Activated T-cell treated with anti-CD3 and anti-CD28 coated beads for 1 hour (primary cell): ENCODE data around the gene RHOJ.
"Not testable (repeated sequence)": the region's sequence is repeated elsewhere in the genome, so short reads cannot be mapped to it uniquely, and the experiment has no call there.

Experiments used
- DNase-seq: peaks from one replicate; pipeline ENCODE4 v3.0.0-alpha.2; 2020; ENCODE audit warnings: low read depth

Gene RHOJ

GRCh38 chr14:63204407-63205043 is at the start of gene RHOJ:
TSS of gene RHOJ (plus strand) at chr14:63204443. CDS start at chr14:63204870, 427 bp downstream.
- no peak for DNase-seq

DNA sequence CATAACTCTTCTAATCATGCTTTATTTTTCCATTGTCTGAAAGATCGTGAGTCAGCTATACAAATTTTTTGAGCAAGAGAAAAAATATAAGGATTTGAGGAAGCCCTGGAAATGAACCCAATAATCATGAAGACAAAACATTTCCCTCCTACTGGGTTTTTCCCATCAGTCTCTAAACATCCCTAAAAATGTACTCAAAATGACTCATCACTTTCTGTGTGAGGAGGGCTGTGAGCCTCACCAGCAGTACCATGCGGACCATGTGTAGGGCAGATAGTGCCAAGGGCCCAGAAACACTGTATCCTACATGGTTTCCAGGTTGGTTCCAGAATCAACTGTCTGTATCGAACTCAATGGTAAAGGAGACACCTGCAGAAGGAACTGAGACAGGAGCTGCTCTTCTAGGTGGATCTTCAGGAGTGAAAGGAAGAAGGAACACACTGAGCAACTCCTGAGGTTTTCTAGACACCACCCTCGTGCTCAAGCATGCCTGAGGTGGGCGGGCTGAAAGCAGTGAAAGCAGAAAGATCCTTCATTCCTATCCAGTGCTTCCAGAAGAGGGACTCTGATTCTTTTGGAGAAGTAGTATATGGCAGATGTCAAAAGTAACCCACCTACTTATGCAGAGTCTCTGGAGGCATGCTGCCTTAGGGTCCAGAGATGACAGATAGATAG is 48.6 kb upstream of the RHOJ start:
- DNase-seq, result no peak

- DNase-seq, result no peak
Measured at GRCh38 chr14:63157195-63157594, 47.0 kb upstream of the RHOJ start.

DNA sequence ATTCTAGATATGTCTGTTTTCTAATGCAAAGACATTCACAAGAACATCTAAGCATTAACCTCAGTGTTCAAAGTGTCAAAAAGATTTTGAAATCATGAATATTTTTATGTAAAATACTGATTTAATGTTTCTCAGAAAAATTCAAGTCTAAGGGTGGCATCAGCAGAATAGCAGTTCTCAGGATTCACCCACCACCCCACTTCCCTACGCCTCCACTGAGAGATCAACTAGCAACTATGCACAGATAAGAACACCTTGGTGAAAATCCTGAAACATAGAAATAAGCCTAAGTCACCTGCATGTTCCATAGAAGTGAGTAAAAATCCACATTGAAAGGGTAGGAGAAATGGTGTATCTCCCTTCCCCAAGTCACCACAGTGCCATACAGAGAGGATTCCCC is 40.9 kb upstream of the RHOJ start:
- DNase-seq, result no peak

DNA sequence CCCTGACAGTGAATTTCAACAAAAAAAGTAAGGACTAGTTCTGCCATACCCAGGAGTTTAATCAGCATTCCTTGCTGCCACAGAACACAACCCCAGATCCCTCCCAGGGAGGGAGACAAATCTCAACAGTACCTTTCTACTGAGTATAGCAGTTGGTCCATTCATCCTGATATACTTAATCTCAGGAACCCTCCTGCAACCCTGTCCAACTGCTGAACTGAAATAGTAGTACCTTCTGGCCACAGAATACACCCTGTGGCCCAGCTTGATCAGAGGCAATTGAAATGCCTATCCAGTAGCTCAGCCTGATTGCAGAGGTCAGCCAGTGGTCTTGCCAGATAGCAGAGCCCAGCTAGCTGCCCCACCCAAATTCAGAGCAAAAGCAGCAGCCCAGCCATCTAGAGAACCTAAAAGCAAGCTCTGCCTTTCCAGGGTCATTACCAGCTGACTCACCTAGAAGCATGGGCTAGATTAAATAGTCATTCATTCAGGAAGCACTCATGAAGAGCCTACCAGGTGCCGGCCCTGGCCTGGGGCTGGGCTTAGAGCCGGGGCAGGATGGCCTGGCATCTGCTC is 40.0 kb upstream of the RHOJ start:
- DNase-seq, result no peak

DNA sequence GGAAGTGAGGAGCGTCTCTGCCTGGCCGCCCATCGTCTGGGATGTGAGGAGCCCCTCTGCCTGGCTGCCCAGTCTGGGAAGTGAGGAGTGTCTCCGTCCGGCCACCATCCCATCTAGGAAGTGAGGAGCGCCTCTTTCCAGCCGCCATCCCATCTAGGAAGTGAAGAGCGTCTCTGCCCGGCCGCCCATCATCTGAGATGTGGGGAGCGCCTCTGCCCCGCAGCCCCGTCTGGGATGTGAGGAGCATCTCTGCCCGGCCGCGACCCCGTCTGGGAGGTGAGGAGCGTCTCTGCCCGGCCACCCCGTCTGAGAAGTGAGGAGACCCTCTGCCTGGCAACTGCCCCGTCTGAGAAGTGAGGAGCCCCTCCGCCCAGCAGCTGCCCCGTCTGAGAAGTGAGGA is 39.0 kb upstream of the RHOJ start:
- DNase-seq, result not testable (repeated sequence)

GRCh38 chr14:63167044-63167443 is 37.2 kb upstream of the RHOJ start:
- no peak for DNase-seq

GRCh38 chr14:63174760-63175191 is 29.5 kb upstream of the RHOJ start:
- no peak for DNase-seq

GRCh38 chr14:63175531-63175930 is 28.7 kb upstream of the RHOJ start:
- DNase-seq, result no peak

DNA sequence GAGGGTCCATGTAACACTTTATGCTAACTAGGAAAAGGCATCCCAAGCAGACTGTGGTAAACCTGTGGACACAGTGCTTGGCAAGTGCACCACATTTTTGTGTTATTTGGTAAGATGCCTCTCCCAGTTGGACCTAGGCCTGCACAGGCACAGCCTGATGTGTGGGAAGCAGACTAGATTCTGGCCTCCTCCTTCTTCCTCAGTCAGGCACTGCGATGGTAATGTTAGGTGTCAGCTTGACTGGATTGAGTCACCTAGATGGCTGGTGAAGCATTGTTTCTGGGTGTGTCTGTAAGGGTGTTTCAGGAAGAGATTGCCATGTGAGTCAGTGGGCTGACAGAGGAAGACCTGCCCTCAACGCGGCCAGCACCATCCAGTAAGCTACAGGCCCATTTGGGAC is 25.3 kb upstream of the RHOJ start:
- no peak for DNase-seq

DNA sequence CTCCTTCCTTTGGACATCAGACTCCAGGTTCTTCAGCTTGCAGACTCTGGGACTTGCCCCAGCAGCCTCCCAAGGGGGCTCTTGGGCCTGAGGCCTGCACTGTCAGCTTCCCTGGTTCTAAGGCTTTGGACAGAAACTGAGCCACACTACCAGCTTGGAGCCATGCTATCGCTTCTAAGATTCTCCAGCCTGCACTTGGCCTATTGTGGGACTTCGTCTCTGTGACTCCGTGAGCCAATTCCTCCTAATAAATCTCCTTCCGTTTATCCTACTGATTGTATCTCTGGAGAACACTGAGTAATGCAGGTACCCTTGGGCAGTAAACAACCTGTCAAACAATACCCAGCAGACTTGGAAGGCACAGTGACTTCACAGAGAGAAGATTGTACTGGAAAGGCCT is 24.9 kb upstream of the RHOJ start:
- DNase-seq, result no peak

DNA sequence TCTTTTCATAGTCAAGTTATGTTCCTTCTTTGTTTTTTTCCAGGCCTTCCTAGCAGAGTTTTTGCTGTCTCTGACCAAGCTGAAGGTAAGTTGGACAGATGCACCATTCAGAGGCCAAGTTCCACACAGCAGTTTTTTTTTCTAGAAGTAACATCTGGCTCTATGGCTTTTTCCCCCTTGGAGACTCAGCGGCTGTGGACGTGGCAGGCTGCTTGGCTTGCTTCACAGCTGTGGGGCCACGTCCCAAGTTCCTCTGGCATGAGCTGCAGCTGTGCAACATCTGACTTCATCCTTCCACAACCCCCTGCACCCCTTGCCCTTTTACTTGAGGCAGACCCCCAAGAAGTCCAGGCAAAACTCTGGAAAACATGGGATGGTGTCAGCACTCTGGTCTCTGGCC is 24.2 kb upstream of the RHOJ start:
- no peak for DNase-seq

DNA sequence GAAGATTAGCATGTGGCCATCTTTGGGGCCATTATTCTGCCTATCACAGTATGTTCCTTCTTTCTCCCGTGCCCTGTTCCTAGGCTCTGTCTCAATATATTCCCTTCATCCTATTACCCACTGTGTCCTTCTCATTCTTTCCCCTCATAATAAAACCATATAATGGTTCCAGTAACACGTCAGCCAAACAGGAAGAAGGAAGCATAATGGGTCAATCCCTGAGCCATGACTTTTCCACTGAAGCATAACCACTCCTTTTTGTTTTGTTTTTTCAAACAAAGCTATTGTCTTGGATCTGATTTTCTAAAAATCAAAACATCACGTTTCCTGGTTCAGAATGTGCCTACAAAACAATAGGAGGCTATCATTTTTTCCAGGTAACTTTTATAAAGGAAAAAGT is 21.3 kb upstream of the RHOJ start:
- DNase-seq, result no peak

DNA sequence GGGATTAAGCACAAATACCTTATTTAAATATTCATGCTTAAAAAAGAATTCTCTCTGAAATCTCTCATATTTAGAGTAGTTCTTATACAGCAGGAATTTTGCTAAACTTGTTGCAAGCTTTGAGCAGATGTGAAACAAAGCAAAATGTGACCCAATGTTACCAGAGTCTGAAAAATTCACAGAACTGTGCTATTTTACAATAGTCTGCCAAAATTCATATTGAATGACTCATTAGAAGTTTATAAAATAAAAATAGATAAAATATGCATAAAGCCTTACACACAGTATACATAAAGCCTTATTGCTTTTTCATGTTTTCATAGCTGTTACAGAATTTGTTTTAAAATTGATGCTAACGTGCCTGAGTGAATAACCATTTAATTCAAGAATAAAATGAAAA is 17.8 kb upstream of the RHOJ start:
- DNase-seq, result no peak

DNA sequence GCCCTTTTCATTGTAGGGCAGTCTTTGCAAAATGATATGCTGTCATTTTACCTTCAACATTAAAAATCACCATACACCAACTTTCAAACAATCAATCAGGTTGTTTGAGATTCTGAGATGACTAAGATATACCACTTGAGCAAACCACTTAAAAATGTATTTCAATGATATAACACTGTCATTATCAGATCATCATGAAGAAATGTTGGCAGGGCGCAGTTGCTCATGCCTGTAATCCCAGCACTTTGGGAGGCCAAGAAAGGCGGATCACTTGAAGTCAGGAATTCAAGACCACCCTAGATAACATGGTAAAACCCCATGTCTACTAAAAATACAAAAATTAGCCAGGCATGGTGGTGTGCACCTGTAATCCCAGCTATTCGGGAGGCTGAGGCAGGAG is 13.0 kb upstream of the RHOJ start:
- DNase-seq, result no peak

DNA sequence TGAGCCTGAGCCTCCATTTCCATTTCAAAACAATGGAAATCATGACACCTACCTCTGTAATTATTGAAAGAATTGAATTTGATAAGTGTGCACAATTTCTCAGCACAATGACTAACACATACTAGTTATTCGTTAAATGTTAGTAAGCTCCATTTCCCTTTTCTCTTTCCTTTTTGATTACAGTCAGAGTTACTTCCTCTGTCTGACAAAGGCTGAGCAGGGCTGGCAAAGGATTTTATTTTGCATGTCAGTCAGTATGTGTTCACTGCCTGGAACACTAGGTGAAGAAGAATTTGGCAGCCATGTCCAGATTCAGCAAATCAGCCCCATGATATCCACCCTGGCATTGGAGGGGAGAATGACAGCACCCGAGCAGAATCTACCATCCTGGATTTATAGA is 12.2 kb upstream of the RHOJ start:
- DNase-seq, result no peak

GRCh38 chr14:63193236-63193635 is 11.0 kb upstream of the RHOJ start:
- DNase-seq, result no peak

DNA sequence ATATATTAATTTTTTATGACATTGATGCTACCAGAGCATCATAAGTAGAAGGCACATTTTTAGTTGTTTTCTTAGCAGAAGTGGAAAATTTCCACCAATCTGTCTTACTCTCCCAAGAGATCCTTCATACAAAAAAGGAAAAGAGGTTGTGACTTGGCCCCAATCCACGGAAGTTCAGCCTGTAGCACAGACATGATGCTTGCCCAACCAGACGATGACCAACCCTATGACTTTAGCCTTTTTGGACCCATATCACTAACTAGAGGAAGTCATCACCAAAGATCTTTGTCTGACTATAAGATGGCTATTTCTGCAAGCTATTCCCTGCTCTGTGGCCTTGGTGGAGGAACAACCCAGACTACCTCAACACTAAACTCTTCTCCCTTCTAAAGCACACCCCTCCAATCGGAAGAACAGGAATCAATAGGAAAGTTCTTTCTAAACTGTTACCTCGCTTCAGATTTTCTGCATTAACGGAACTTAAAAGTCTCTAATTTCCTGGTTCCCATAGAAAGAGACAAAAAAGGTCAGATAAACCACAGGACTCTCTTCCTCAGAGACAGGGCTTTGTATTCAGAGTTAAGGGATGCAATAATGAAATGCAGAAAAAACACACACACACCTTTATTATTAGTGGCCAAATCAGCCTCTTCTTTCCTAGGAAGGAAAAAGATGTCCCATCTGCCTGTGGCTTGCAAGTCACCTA is 4.1 kb upstream of the RHOJ start:
- DNase-seq, result no peak

- no peak for DNase-seq
Measured at GRCh38 chr14:63200767-63201166, 3.5 kb upstream of the RHOJ start.

- no peak for DNase-seq
Measured at GRCh38 chr14:63203015-63203414, 1.2 kb upstream of the RHOJ start.

- DNase-seq, result no peak
Measured at GRCh38 chr14:63203618-63204406, 431 bp upstream of the RHOJ start.

DNA sequence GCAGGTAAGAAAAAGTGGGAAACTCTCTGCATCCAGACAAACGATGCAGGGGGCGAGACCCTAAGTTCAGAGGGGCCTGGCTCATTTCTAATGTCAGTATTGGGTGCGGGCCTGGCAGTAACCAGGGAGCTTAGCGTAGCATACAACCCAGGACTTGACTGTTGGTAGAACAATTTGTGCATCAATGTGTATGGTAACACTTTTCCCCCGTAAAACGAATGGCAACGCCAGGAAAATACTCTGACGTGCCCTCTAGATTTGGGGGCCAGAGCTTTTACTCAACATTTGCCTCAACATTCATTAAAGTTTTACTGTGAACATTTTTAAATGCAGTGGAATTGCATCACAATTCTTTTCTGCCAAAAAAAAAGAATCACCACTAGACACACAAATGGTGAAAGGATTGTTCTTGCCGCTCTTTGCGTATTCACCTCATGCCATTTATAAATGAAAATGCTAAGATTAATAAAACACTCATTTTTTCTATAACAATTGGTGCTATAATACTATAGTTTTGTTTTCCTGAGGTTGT is 867 bp downstream of the RHOJ start:
- DNase-seq, result no peak
